HepG2 (cell line): ENCODE results near the gene BFSP1. TPM values are rescaled to one million over a fixed set of nuclear protein-coding genes. Genes with fewer than 3 reads are reported as not detected.

Experiments
- CHD2 ChIP-seq: IDR thresholded peaks from 2 replicates; pipeline ENCODE4 v1.6.1; 2011; ENCODE audit warnings: low read depth, low read length, improper control_type of control experiment
- FOXC1 ChIP-seq: sonication (generic); formaldehyde crosslinking; IDR thresholded peaks from 2 replicates; pipeline ENCODE4 v1.8.0; 2022; ENCODE audit warnings: mild to moderate bottlenecking, missing genetic modification reagents, borderline replicate concordance
- HES4 ChIP-seq: sonication (generic); formaldehyde crosslinking; IDR thresholded peaks from 2 replicates; pipeline ENCODE4 v1.9.0; 2021; ENCODE audit warnings: mild to moderate bottlenecking, missing genetic modification reagents, borderline replicate concordance
- HMGA1 ChIP-seq: sonication (generic); formaldehyde crosslinking; conservative IDR thresholded peaks from 2 replicates; pipeline ENCODE4 v1.4.0; 2020; ENCODE audit warnings: missing genetic modification reagents
- MZF1 ChIP-seq: sonication (generic); formaldehyde crosslinking; IDR thresholded peaks from 2 replicates; pipeline ENCODE4 v1.8.1; 2023; ENCODE audit warnings: mild to moderate bottlenecking, missing genetic modification reagents, borderline replicate concordance
- NCOA1 ChIP-seq: sonication (generic); formaldehyde crosslinking; IDR thresholded peaks from 2 replicates; pipeline ENCODE4 v1.9.0; 2021; ENCODE audit warnings: missing genetic modification reagents
- PPARG ChIP-seq: conservative IDR thresholded peaks from 2 replicates; pipeline ENCODE4 v1.6.1; 2016; ENCODE audit warnings: missing biosample characterization, missing genetic modification reagents
- SRF ChIP-seq: IDR thresholded peaks from 2 replicates; pipeline ENCODE4 v1.6.1; 2011; ENCODE audit warnings: mild to moderate bottlenecking, low read depth, low read length, moderate library complexity
- SRY ChIP-seq: sonication (generic); formaldehyde crosslinking; IDR thresholded peaks from 2 replicates; pipeline ENCODE4 v1.8.0; 2022; ENCODE audit warnings: mild to moderate bottlenecking, missing genetic modification reagents
- ZNF44 ChIP-seq: sonication (generic); formaldehyde crosslinking; IDR thresholded peaks from 2 replicates; pipeline ENCODE4 v1.5.1; 2020; ENCODE audit warnings: mild to moderate bottlenecking, missing genetic modification reagents
- polyA plus RNA-seq, 8 experiments: library from polyadenylated mRNA; depleted of rRNA in 3 of 8; stranded (reverse) in 7 of 8; unstranded in 1 of 8; fragments of >200 nt; fragmentation: Illumina TruSeq in 4 of 8; extraction: Trizol in 4 of 8; gene quantifications; 2 replicates each; pipeline versions ENCODE4 v1.2.1 to v1.2.3, GENCODE V29; 2011 to 2016; ENCODE audit warnings: low read depth in 4 of 8, missing spikeins in 1 of 8, mixed read lengths in 1 of 8; ENCODE audit not compliant: insufficient read depth in 1 of 8
- total RNA-seq, 5 experiments: library from RNA; depleted of rRNA; stranded (reverse); fragments of >200 nt; fragmentation: Illumina TruSeq; extraction: Trizol; gene quantifications; 2 replicates each; pipeline ENCODE4 v1.2.3, GENCODE V29; 2016; ENCODE audit warnings: low read depth in 1 of 5
- TF ChIP-seq, protein P1 (sequence below): sonication (generic); formaldehyde crosslinking; IDR thresholded peaks from 2 replicates; pipeline ENCODE4 v1.4.0; 2020; ENCODE audit warnings: missing genetic modification reagents
- TF ChIP-seq, protein P2 (sequence below): sonication (generic); formaldehyde crosslinking; IDR thresholded peaks from 2 replicates; pipeline ENCODE4 v1.5.0; 2020; ENCODE audit warnings: missing genetic modification reagents
- TF ChIP-seq, protein P3 (sequence below), 2 experiments: sonication (generic) in 1 of 2; formaldehyde crosslinking in 1 of 2; IDR thresholded peaks; 2 replicates each; pipeline versions ENCODE4 v1.5.1 to v1.6.1; 2011 to 2020; ENCODE audit warnings: borderline replicate concordance in 1 of 2, low read depth in 1 of 2, low read length in 1 of 2, mild to moderate bottlenecking in 1 of 2, missing genetic modification reagents in 1 of 2, moderate library complexity in 1 of 2
- TF ChIP-seq, protein P4 (sequence below): IDR thresholded peaks from 2 replicates; pipeline ENCODE4 v1.6.1; 2016; ENCODE audit warnings: missing compliant biosample characterization, missing genetic modification reagents, borderline replicate concordance
- TF ChIP-seq, protein P5 (sequence below): sonication (generic); formaldehyde crosslinking; IDR thresholded peaks from 2 replicates; pipeline ENCODE4 v1.9.0; 2022; ENCODE audit warnings: low read depth, missing genetic modification reagents
- TF ChIP-seq, protein P6 (sequence below), 2 experiments: sonication (generic) in 1 of 2; formaldehyde crosslinking in 1 of 2; IDR thresholded peaks; 2 replicates each; pipeline versions ENCODE4 v1.4.0 to v1.6.1; 2016 to 2020; ENCODE audit warnings: borderline replicate concordance in 1 of 2, low read depth in 1 of 2, mild to moderate bottlenecking in 1 of 2, missing genetic modification reagents in 1 of 2

BFSP1 gene
- total and polyA plus RNA-seq, 2 of the 13 experiments (the other 11 are each of a cell fraction or from before 2014, with no cell fraction given): 0.22 to 0.26 TPM

DNA sequence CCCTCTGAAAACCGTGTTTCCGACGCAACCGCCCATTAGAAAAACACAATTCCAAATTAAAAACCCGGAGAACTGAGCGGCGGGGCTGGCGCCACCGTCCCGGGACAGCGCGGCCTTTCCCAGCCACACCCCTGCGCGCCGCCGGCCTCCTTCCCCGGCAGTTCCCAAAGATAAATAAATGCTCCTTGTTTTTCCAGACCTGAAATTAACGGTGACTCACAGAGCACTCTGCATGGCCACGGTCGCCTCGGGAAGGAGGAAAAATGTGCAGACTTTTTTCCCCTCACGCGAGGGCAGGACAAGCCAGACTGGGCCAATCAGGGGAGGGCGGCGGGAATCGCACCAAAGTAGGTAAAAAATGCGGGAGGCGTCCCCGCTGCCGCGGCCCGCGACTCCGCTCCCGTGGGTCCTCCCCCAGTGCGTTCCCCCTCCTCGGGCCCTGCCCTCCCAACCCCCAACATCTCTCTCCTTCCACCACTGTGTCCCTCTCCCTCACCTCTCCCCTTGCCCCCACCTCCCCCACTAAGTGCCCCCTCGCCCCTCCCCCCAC, 37.9 kb upstream of the BFSP1 start (continued):
- TF ChIP-seq, protein P1, sequence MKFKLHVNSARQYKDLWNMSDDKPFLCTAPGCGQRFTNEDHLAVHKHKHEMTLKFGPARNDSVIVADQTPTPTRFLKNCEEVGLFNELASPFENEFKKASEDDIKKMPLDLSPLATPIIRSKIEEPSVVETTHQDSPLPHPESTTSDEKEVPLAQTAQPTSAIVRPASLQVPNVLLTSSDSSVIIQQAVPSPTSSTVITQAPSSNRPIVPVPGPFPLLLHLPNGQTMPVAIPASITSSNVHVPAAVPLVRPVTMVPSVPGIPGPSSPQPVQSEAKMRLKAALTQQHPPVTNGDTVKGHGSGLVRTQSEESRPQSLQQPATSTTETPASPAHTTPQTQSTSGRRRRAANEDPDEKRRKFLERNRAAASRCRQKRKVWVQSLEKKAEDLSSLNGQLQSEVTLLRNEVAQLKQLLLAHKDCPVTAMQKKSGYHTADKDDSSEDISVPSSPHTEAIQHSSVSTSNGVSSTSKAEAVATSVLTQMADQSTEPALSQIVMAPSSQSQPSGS: no peak
- TF ChIP-seq CHD2: peak; percentile 85
- TF ChIP-seq, protein P2, sequence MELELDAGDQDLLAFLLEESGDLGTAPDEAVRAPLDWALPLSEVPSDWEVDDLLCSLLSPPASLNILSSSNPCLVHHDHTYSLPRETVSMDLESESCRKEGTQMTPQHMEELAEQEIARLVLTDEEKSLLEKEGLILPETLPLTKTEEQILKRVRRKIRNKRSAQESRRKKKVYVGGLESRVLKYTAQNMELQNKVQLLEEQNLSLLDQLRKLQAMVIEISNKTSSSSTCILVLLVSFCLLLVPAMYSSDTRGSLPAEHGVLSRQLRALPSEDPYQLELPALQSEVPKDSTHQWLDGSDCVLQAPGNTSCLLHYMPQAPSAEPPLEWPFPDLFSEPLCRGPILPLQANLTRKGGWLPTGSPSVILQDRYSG (CRISPR knock-in tag): 0 out of 2 replicates have a peak, but pooled peaks have one; percentile 43
- 0 out of 2 replicates have a peak, but pooled peaks have one; percentile 37 for TF ChIP-seq PPARG (CRISPR knock-in tag)
- no peak for TF ChIP-seq HMGA1 (CRISPR knock-in tag)
- no peak for TF ChIP-seq MZF1 (CRISPR knock-in tag)
- TF ChIP-seq, protein P3, sequence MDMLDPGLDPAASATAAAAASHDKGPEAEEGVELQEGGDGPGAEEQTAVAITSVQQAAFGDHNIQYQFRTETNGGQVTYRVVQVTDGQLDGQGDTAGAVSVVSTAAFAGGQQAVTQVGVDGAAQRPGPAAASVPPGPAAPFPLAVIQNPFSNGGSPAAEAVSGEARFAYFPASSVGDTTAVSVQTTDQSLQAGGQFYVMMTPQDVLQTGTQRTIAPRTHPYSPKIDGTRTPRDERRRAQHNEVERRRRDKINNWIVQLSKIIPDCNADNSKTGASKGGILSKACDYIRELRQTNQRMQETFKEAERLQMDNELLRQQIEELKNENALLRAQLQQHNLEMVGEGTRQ (IDR thresholded peaks at IDR 0.05; ENCODE audit: low read depth, low read length): no peak
- TF ChIP-seq, protein P3 (CRISPR knock-in tag; IDR thresholded peaks at IDR 0.05; ENCODE audit: borderline replicate concordance): no peak
- TF ChIP-seq ZNF44 (CRISPR knock-in tag): no peak; the same call in 1 of the 2 replicates
- TF ChIP-seq, protein P4, sequence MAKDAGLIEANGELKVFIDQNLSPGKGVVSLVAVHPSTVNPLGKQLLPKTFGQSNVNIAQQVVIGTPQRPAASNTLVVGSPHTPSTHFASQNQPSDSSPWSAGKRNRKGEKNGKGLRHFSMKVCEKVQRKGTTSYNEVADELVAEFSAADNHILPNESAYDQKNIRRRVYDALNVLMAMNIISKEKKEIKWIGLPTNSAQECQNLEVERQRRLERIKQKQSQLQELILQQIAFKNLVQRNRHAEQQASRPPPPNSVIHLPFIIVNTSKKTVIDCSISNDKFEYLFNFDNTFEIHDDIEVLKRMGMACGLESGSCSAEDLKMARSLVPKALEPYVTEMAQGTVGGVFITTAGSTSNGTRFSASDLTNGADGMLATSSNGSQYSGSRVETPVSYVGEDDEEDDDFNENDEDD (CRISPR knock-in tag): peak; percentile 75; the same call in 1 of the 2 replicates
- TF ChIP-seq HES4 (CRISPR knock-in tag): no peak
- no peak for TF ChIP-seq NCOA1 (CRISPR knock-in tag)
- peak; percentile 85; the same call in 1 of the 2 replicates for TF ChIP-seq SRF
- TF ChIP-seq, protein P5, sequence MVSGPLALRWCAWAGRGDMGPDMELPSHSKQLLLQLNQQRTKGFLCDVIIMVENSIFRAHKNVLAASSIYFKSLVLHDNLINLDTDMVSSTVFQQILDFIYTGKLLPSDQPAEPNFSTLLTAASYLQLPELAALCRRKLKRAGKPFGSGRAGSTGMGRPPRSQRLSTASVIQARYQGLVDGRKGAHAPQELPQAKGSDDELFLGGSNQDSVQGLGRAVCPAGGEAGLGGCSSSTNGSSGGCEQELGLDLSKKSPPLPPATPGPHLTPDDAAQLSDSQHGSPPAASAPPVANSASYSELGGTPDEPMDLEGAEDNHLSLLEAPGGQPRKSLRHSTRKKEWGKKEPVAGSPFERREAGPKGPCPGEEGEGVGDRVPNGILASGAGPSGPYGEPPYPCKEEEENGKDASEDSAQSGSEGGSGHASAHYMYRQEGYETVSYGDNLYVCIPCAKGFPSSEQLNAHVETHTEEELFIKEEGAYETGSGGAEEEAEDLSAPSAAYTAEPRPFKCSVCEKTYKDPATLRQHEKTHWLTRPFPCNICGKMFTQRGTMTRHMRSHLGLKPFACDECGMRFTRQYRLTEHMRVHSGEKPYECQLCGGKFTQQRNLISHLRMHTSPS (CRISPR knock-in tag): no peak
- no peak for TF ChIP-seq FOXC1 (CRISPR knock-in tag)
- TF ChIP-seq, protein P6, sequence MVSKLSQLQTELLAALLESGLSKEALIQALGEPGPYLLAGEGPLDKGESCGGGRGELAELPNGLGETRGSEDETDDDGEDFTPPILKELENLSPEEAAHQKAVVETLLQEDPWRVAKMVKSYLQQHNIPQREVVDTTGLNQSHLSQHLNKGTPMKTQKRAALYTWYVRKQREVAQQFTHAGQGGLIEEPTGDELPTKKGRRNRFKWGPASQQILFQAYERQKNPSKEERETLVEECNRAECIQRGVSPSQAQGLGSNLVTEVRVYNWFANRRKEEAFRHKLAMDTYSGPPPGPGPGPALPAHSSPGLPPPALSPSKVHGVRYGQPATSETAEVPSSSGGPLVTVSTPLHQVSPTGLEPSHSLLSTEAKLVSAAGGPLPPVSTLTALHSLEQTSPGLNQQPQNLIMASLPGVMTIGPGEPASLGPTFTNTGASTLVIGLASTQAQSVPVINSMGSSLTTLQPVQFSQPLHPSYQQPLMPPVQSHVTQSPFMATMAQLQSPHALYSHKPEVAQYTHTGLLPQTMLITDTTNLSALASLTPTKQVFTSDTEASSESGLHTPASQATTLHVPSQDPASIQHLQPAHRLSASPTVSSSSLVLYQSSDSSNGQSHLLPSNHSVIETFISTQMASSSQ (IDR thresholded peaks at IDR 0.05; ENCODE audit: low read depth): no peak
- TF ChIP-seq, protein P6 (CRISPR knock-in tag; IDR thresholded peaks at IDR 0.05; ENCODE audit: borderline replicate concordance): 0 out of 2 replicates have a peak, but pooled peaks have one; percentile 33
- TF ChIP-seq SRY (CRISPR knock-in tag): 0 out of 2 replicates have a peak, but pooled peaks have one; percentile 4
